Dendritic cell treated with granulocyte-macrophage colony-stimulating factor and Interleukin-4, amounts not matched to agents 40 ng/mL and 50 ng/mL, for 4 days (primary cell): ENCODE measurements around the gene NAGA.

Source experiments
- H3K27ac Mint-ChIP-seq: one replicate; pipeline ENCODE4 v1.8.0; 2022; ENCODE audit warnings: mild to moderate bottlenecking, mixed read lengths
- H3K27me3 Mint-ChIP-seq: one replicate; pipeline ENCODE4 v1.8.0; 2022; ENCODE audit warnings: mild to moderate bottlenecking, mixed read lengths
- H3K36me3 Mint-ChIP-seq: one replicate; pipeline ENCODE4 v1.8.0; 2022; ENCODE audit warnings: low read depth, mixed read lengths
- H3K4me1 Mint-ChIP-seq: one replicate; pipeline ENCODE4 v1.8.0; 2022; ENCODE audit warnings: low read depth, mixed read lengths
- H3K4me3 Mint-ChIP-seq: one replicate; pipeline ENCODE4 v1.8.0; 2022; ENCODE audit warnings: mild to moderate bottlenecking, moderate library complexity, mixed read lengths
- H3K9me3 Mint-ChIP-seq: one replicate; pipeline ENCODE4 v1.8.0; 2022; ENCODE audit warnings: mixed read lengths
- intact Hi-C: fragments of 100-400 bp; cut with micrococcal nuclease; formaldehyde crosslinking; loops from one replicate; pipeline ENCODE4 v1.15.0; 2022

Gene NAGA

GRCh38 chr22:42050641-42051180 lies 19.9 kb downstream of the NAGA start:
- intact Hi-C loops: loop anchor here (10.0 kb wide), 1 partner anchor 46 kb away; no protein-coding TSS in a partner anchor
- H3K4me1 Mint-ChIP-seq: peaks cover 21% of the 10 kb centered on the region
- no peaks in the 10 kb centered on the region for H3K27me3 Mint-ChIP-seq
- no peak overlapping the region for H3K4me3 Mint-ChIP-seq
- no peak overlapping the region for H3K27ac Mint-ChIP-seq
- H3K9me3 Mint-ChIP-seq: no peaks in the 10 kb centered on the region
- H3K36me3 Mint-ChIP-seq: peaks cover 31% of the 10 kb centered on the region

GRCh38 chr22:42041784-42042183 lies 28.8 kb downstream of the NAGA start:
- Mint-ChIP-seq H3K36me3 (peaks cover 36% of the 10 kb centered on the region), H3K4me1 (peaks cover 19% of the 10 kb centered on the region), H3K27ac (no peak overlapping the region), H3K27me3 (no peaks in the 10 kb centered on the region), H3K4me3 (no peak overlapping the region), H3K9me3 (peaks cover 21% of the 10 kb centered on the region)
- intact Hi-C loops: no loop called here

- Mint-ChIP-seq H3K9me3 (peaks cover 27% of the 10 kb centered on the region), H3K4me1 (peaks cover 19% of the 10 kb centered on the region), H3K27ac (peak overlapping the region; percentile 73), H3K27me3 (no peaks in the 10 kb centered on the region), H3K36me3 (peaks cover 27% of the 10 kb centered on the region), H3K4me3 (no peak overlapping the region)
- intact Hi-C loops: no loop called here
Measured at GRCh38 chr22:42039271-42039670, 31.3 kb downstream of the NAGA start.

GRCh38 chr22:42035256-42035655 lies 35.4 kb downstream of the NAGA start:
- intact Hi-C loops: no loop called here
- Mint-ChIP-seq H3K27ac (no peak overlapping the region), H3K4me1 (peaks cover 35% of the 10 kb centered on the region), H3K27me3 (no peaks in the 10 kb centered on the region), H3K9me3 (peaks cover 21% of the 10 kb centered on the region), H3K36me3 (peaks cover 17% of the 10 kb centered on the region), H3K4me3 (no peak overlapping the region)

- Mint-ChIP-seq H3K4me3 (no peak overlapping the region), H3K4me1 (peaks cover 26% of the 10 kb centered on the region), H3K36me3 (peaks cover 17% of the 10 kb centered on the region), H3K27me3 (no peaks in the 10 kb centered on the region), H3K9me3 (peaks cover 21% of the 10 kb centered on the region), H3K27ac (no peak overlapping the region)
- intact Hi-C loops: no loop called here
Measured at GRCh38 chr22:42033263-42034181, 37.1 kb downstream of the NAGA start.

- H3K4me3 Mint-ChIP-seq: no peak overlapping the region
- no peaks in the 10 kb centered on the region for H3K9me3 Mint-ChIP-seq
- peaks cover 26% of the 10 kb centered on the region for H3K4me1 Mint-ChIP-seq
- intact Hi-C loops: no loop called here
- H3K36me3 Mint-ChIP-seq: no peaks in the 10 kb centered on the region
- H3K27ac Mint-ChIP-seq: no peak overlapping the region
- no peaks in the 10 kb centered on the region for H3K27me3 Mint-ChIP-seq
Measured at GRCh38 chr22:42026705-42027104, 43.9 kb downstream of the NAGA start.

GRCh38 chr22:42025421-42025820 lies 45.2 kb downstream of the NAGA start:
- H3K4me1 Mint-ChIP-seq: peaks cover 13% of the 10 kb centered on the region
- H3K27me3 Mint-ChIP-seq: no peaks in the 10 kb centered on the region
- no peak overlapping the region for H3K4me3 Mint-ChIP-seq
- no peak overlapping the region for H3K27ac Mint-ChIP-seq
- intact Hi-C loops: no loop called here
- no peaks in the 10 kb centered on the region for H3K9me3 Mint-ChIP-seq
- H3K36me3 Mint-ChIP-seq: no peaks in the 10 kb centered on the region

GRCh38 chr22:42022162-42022847 lies 48.3 kb downstream of the NAGA start:
- peaks cover 7% of the 10 kb centered on the region for H3K27me3 Mint-ChIP-seq
- intact Hi-C loops: no loop called here
- H3K4me3 Mint-ChIP-seq: no peak overlapping the region
- H3K9me3 Mint-ChIP-seq: no peaks in the 10 kb centered on the region
- H3K4me1 Mint-ChIP-seq: peaks cover 9% of the 10 kb centered on the region
- H3K36me3 Mint-ChIP-seq: no peaks in the 10 kb centered on the region
- H3K27ac Mint-ChIP-seq: no peak overlapping the region

- no peak overlapping the region for H3K27ac Mint-ChIP-seq
- peaks cover 12% of the 10 kb centered on the region for H3K27me3 Mint-ChIP-seq
- no peaks in the 10 kb centered on the region for H3K36me3 Mint-ChIP-seq
- intact Hi-C loops: no loop called here
- no peak overlapping the region for H3K4me3 Mint-ChIP-seq
- no peaks in the 10 kb centered on the region for H3K9me3 Mint-ChIP-seq
- H3K4me1 Mint-ChIP-seq: peaks cover 9% of the 10 kb centered on the region
Measured at GRCh38 chr22:42021571-42021970, 49.0 kb downstream of the NAGA start.

- no peaks in the 10 kb centered on the region for H3K9me3 Mint-ChIP-seq
- no peak overlapping the region for H3K27ac Mint-ChIP-seq
- no peaks in the 10 kb centered on the region for H3K36me3 Mint-ChIP-seq
- intact Hi-C loops: no loop called here
- no peak overlapping the region for H3K4me3 Mint-ChIP-seq
- H3K4me1 Mint-ChIP-seq: peaks cover 9% of the 10 kb centered on the region
- peaks cover 19% of the 10 kb centered on the region for H3K27me3 Mint-ChIP-seq
Measured at GRCh38 chr22:42018224-42018623, 52.4 kb downstream of the NAGA start.

- no peaks in the 10 kb centered on the region for H3K4me1 Mint-ChIP-seq
- H3K36me3 Mint-ChIP-seq: no peaks in the 10 kb centered on the region
- H3K4me3 Mint-ChIP-seq: no peak overlapping the region
- intact Hi-C loops: no loop called here
- H3K9me3 Mint-ChIP-seq: peaks cover 1% of the 10 kb centered on the region
- peaks cover 22% of the 10 kb centered on the region for H3K27me3 Mint-ChIP-seq
- no peak overlapping the region for H3K27ac Mint-ChIP-seq
Measured at GRCh38 chr22:42016111-42016510, 54.5 kb downstream of the NAGA start.

GRCh38 chr22:42013385-42013784 lies 57.2 kb downstream of the NAGA start:
- Mint-ChIP-seq H3K36me3 (no peaks in the 10 kb centered on the region), H3K4me1 (no peaks in the 10 kb centered on the region), H3K9me3 (peaks cover 22% of the 10 kb centered on the region), H3K27ac (no peak overlapping the region), H3K4me3 (no peak overlapping the region), H3K27me3 (peaks cover 18% of the 10 kb centered on the region)
- intact Hi-C loops: no loop called here

GRCh38 chr22:42010778-42011177 lies 59.8 kb downstream of the NAGA start:
- Mint-ChIP-seq H3K27ac (no peak overlapping the region), H3K4me1 (no peaks in the 10 kb centered on the region), H3K36me3 (no peaks in the 10 kb centered on the region), H3K9me3 (peaks cover 26% of the 10 kb centered on the region), H3K4me3 (no peak overlapping the region), H3K27me3 (peaks cover 20% of the 10 kb centered on the region)
- intact Hi-C loops: no loop called here
